Left cardiac atrium (tissue), 4 donors: ENCODE data around the gene ZNF292. TPM values are rescaled to one million over a fixed set of nuclear protein-coding genes. Genes with fewer than 3 reads are reported as not detected.
"Not testable (repeated sequence)": the region's sequence is repeated elsewhere in the genome, so short reads cannot be mapped to it uniquely, and the experiment has no call there.

Experiments
- ATAC-seq, 2 donors: fragments of 200-7000 bp; cut with Tn5 transposase; one replicate each; pipeline ENCODE4 v1.9.1; 2020; ENCODE audit warnings: mild to moderate bottlenecking in 2 of 2, moderate library complexity in 2 of 2
- DNase-seq: peaks from one replicate; pipeline ENCODE4 v3.0.0-alpha.2; 2020
- intact Hi-C, 2 donors: fragments of 100-400 bp; cut with DNase I; formaldehyde crosslinking; loops; one replicate each; pipeline versions ENCODE4 v1.14.1 to v1.15.1; 2022 to 2023
- total RNA-seq, 2 donors: library from RNA; stranded (reverse); fragmentation: NEBNext Ultra II Directional; extraction: Animal tissue kit (Norgen Biotek cat#: 25700); gene quantifications; one replicate each; pipeline ENCODE4 v1.2.1, GENCODE V29; 2021
- donor health status: DM: no; HTN: yes; CAD: no.
- donor health status: DM: no; HTN: yes; CAD: no; lungs with severe emphysema.
- donor health status: DM: yes; HTN: yes; CAD: no.
- donor health status: Dilated cardiomyopathy.

Gene ZNF292
- total RNA-seq, 2 donors from 2014 or later: 37.1 to 39.1 TPM

GRCh38 chr6:87155842-87156815 is 764 bp downstream of the ZNF292 start:
- DNase-seq: peak; percentile 52
- peak; percentile 5 to 32 for ATAC-seq
- intact Hi-C loops: loop anchor here in 1 of 2 donors (10.0 kb wide), 1 partner anchor 49 kb away; no protein-coding TSS in a partner anchor

GRCh38 chr6:87157596-87157995 is 2.2 kb downstream of the ZNF292 start:
- intact Hi-C loops: loop anchor here in 1 of 2 donors (10.0 kb wide), 1 partner anchor 47 kb away; no protein-coding TSS in a partner anchor
- ATAC-seq, DNase-seq: not testable (repeated sequence)

- DNase-seq (no peak), ATAC-seq (no peak)
- intact Hi-C loops: no loop called here
These were observed 5.9 kb downstream of the ZNF292 start for GRCh38 chr6:87161299-87161698.

- intact Hi-C loops: no loop called here
- DNase-seq (no peak), ATAC-seq (no peak)
These were observed 8.6 kb downstream of the ZNF292 start for GRCh38 chr6:87164004-87164403.

GRCh38 chr6:87164506-87164905 is 9.1 kb downstream of the ZNF292 start:
- intact Hi-C loops: no loop called here
- DNase-seq: no peak
- ATAC-seq: no peak

GRCh38 chr6:87165185-87165584 is 9.8 kb downstream of the ZNF292 start:
- no peak for ATAC-seq
- DNase-seq: no peak
- intact Hi-C loops: no loop called here

GRCh38 chr6:87171938-87172633 is 16.7 kb downstream of the ZNF292 start:
- intact Hi-C loops: no loop called here
- ATAC-seq (no peak), DNase-seq (no peak)

- ATAC-seq: peak; percentile 87 to 88
- intact Hi-C loops: no loop called here
- DNase-seq: no peak
These were observed 18.8 kb downstream of the ZNF292 start for GRCh38 chr6:87174078-87174579.

- no peak for DNase-seq
- no peak for ATAC-seq
- intact Hi-C loops: no loop called here
These were observed 21.1 kb downstream of the ZNF292 start for GRCh38 chr6:87176493-87176892.

GRCh38 chr6:87180105-87180728 is 24.9 kb downstream of the ZNF292 start:
- no peak for ATAC-seq
- no peak for DNase-seq
- intact Hi-C loops: no loop called here

- DNase-seq (no peak), ATAC-seq (no peak)
- intact Hi-C loops: no loop called here
These were observed 26.5 kb downstream of the ZNF292 start for GRCh38 chr6:87181903-87182302.

- DNase-seq (no peak), ATAC-seq (no peak)
- intact Hi-C loops: no loop called here
These were observed 27.0 kb downstream of the ZNF292 start for GRCh38 chr6:87182321-87182720.

- ATAC-seq (no peak), DNase-seq (no peak)
- intact Hi-C loops: no loop called here
These were observed 27.6 kb downstream of the ZNF292 start for GRCh38 chr6:87182940-87183339.

GRCh38 chr6:87183687-87184086 is 28.3 kb downstream of the ZNF292 start:
- DNase-seq (no peak), ATAC-seq (no peak)
- intact Hi-C loops: no loop called here

- DNase-seq: no peak
- ATAC-seq: no peak
- intact Hi-C loops: no loop called here
These were observed 29.4 kb downstream of the ZNF292 start for GRCh38 chr6:87184762-87185250.

- intact Hi-C loops: no loop called here
- ATAC-seq (no peak), DNase-seq (no peak)
These were observed 41.0 kb downstream of the ZNF292 start for GRCh38 chr6:87196275-87196842.

GRCh38 chr6:87197547-87197946 is 42.2 kb downstream of the ZNF292 start:
- DNase-seq (no peak), ATAC-seq (no peak)
- intact Hi-C loops: no loop called here

GRCh38 chr6:87198022-87198810 is 42.9 kb downstream of the ZNF292 start:
- ATAC-seq, DNase-seq, intact Hi-C loops: not testable (repeated sequence)
